ENCODE measurements around the gene CLRN3. TPM values are rescaled to one million over a fixed set of nuclear protein-coding genes. Genes with fewer than 3 reads are reported as not detected.

Gene CLRN3
- total RNA-seq, 1 experiment from 2014 or later: not detected

DNA sequence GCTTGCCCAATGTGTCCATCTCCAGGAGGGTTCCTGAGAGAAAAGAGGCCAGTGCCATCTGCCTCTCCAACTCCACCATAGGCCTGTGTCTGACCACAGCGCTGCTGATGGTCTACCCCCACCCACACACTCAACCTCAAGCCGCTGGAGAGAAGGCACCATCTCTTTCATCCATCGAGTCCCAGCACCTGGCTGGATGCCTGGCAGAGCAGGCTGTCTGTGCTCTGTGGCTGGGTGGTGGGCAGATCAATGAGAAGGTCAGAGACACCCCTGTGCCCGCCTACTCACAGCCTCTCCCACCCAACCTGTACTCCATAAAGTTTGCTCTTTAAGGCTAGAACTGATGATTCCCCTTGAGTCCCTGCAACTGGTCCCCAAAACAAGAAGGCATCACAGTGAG lies 58.0 kb downstream of the CLRN3 start:
- Histone ChIP-seq H3K9me2 (ENCODE audit: insufficient read depth) (no peaks in the 10 kb centered on the region), H3K4me3 (no peak overlapping the region), H3K79me2 (ENCODE audit: low read depth) (no peaks in the 10 kb centered on the region), H3K4me1 (replicated peaks; ENCODE audit: insufficient read depth) (no peaks in the 10 kb centered on the region), H3K9me3 (ENCODE audit: insufficient read depth, low read depth) (no peaks in the 10 kb centered on the region), H3K36me3 (ENCODE audit: low read depth) (no peaks in the 10 kb centered on the region), H3F3A (ENCODE audit: insufficient read depth, low read depth) (no peaks in the 10 kb centered on the region), H3K27ac (no peak overlapping the region), H3K4me2 (no peak overlapping the region), H2AFZ (no peak overlapping the region), H3K27me3 (ENCODE audit: insufficient read depth, low read depth) (peaks cover 59% of the 10 kb centered on the region), H4K20me1 (ENCODE audit: insufficient read depth) (no peaks in the 10 kb centered on the region)
- ChIA-PET POLR2A (ENCODE audit: unreplicated experiment) (interaction anchor here (0.6 kb wide), 1 partner anchor 39 kb away, joined by 4 read pairs; no protein-coding TSS in a partner anchor), CTCF (no interaction called here)
- DNase-seq: no peak
- intact Hi-C loops (cut with micrococcal nuclease; ENCODE audit: unreplicated experiment): no loop called here
- BruUV-seq (replicated peaks): no TSS peak
- TF ChIP-seq EZH2 (IDR thresholded peaks at IDR 0.05; ENCODE audit: low read depth): no peak
- TF ChIP-seq, protein P1, sequence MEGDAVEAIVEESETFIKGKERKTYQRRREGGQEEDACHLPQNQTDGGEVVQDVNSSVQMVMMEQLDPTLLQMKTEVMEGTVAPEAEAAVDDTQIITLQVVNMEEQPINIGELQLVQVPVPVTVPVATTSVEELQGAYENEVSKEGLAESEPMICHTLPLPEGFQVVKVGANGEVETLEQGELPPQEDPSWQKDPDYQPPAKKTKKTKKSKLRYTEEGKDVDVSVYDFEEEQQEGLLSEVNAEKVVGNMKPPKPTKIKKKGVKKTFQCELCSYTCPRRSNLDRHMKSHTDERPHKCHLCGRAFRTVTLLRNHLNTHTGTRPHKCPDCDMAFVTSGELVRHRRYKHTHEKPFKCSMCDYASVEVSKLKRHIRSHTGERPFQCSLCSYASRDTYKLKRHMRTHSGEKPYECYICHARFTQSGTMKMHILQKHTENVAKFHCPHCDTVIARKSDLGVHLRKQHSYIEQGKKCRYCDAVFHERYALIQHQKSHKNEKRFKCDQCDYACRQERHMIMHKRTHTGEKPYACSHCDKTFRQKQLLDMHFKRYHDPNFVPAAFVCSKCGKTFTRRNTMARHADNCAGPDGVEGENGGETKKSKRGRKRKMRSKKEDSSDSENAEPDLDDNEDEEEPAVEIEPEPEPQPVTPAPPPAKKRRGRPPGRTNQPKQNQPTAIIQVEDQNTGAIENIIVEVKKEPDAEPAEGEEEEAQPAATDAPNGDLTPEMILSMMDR (conservative IDR thresholded peaks at IDR 0.05): no peak

DNA sequence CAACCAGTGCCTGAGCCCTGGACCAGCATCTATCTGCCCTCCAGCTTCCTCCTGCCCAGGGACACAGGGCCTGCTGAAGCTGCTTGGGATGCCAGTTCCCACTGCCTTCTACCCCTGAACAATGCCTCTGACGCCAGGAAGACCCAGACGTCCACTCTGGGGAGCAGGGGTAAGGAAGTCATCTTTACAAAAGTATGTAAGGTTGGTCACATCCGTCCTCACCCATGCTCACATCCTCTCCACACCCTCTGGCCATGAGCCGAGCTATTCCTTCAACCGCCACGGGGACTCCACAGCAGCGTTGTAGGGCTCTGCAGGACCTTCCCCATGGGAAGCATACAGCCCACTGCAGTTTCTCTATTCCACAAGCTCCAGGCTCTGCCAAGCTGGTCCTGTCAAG lies 58.5 kb downstream of the CLRN3 start:
- no peak overlapping the region for H3K27ac ChIP-seq
- H3K9me3 ChIP-seq (ENCODE audit: insufficient read depth, low read depth): no peaks in the 10 kb centered on the region
- H2AFZ ChIP-seq: no peak overlapping the region
- ChIA-PET CTCF (no interaction called here), POLR2A (ENCODE audit: unreplicated experiment) (no interaction called here)
- no TSS peak for BruUV-seq (replicated peaks)
- H3K4me1 ChIP-seq (replicated peaks; ENCODE audit: insufficient read depth): no peaks in the 10 kb centered on the region
- no peak for TF ChIP-seq EZH2 (IDR thresholded peaks at IDR 0.05; ENCODE audit: low read depth)
- TF ChIP-seq, protein P1 (conservative IDR thresholded peaks at IDR 0.05): no peak
- H3K4me3 ChIP-seq: no peak overlapping the region
- no peaks in the 10 kb centered on the region for H3F3A ChIP-seq (ENCODE audit: insufficient read depth, low read depth)
- H3K27me3 ChIP-seq (ENCODE audit: insufficient read depth, low read depth): peaks cover 64% of the 10 kb centered on the region
- no peaks in the 10 kb centered on the region for H3K79me2 ChIP-seq (ENCODE audit: low read depth)
- intact Hi-C loops (cut with micrococcal nuclease; ENCODE audit: unreplicated experiment): no loop called here
- H3K36me3 ChIP-seq (ENCODE audit: low read depth): no peaks in the 10 kb centered on the region
- no peaks in the 10 kb centered on the region for H3K9me2 ChIP-seq (ENCODE audit: insufficient read depth)
- H3K4me2 ChIP-seq: no peak overlapping the region
- DNase-seq: no peak
- no peaks in the 10 kb centered on the region for H4K20me1 ChIP-seq (ENCODE audit: insufficient read depth)

- Histone ChIP-seq H3K9me2 (ENCODE audit: insufficient read depth) (no peaks in the 10 kb centered on the region), H2AFZ (no peak overlapping the region), H3K27ac (no peak overlapping the region), H3K79me2 (ENCODE audit: low read depth) (no peaks in the 10 kb centered on the region), H4K20me1 (ENCODE audit: insufficient read depth) (no peaks in the 10 kb centered on the region), H3K4me3 (no peak overlapping the region), H3K9me3 (ENCODE audit: insufficient read depth, low read depth) (no peaks in the 10 kb centered on the region), H3F3A (ENCODE audit: insufficient read depth, low read depth) (no peaks in the 10 kb centered on the region), H3K27me3 (ENCODE audit: insufficient read depth, low read depth) (peaks cover 65% of the 10 kb centered on the region), H3K4me1 (replicated peaks; ENCODE audit: insufficient read depth) (no peaks in the 10 kb centered on the region), H3K4me2 (no peak overlapping the region), H3K36me3 (ENCODE audit: low read depth) (no peaks in the 10 kb centered on the region)
- ChIA-PET CTCF (no interaction called here), POLR2A (ENCODE audit: unreplicated experiment) (no interaction called here)
- no peak for TF ChIP-seq EZH2 (IDR thresholded peaks at IDR 0.05; ENCODE audit: low read depth)
- TF ChIP-seq, protein P1 (conservative IDR thresholded peaks at IDR 0.05): no peak
- DNase-seq: no peak
- intact Hi-C loops (cut with micrococcal nuclease; ENCODE audit: unreplicated experiment): no loop called here
- BruUV-seq (replicated peaks): no TSS peak
These were observed 58.9 kb downstream of the CLRN3 start for GRCh38 chr10:127833804-127834203.

Measured in PC-9 (cell line).